Esophagus muscularis mucosa (tissue), 4 donors: ENCODE measurements around the gene PRR23E. TPM values are rescaled to one million over a fixed set of nuclear protein-coding genes. Genes with fewer than 3 reads are reported as not detected.

ENCODE experiments used
- DNase-seq: peaks from one replicate; pipeline ENCODE4 v3.0.0-alpha.2; 2017; ENCODE audit errors: extremely low spot score
- H3K27ac ChIP-seq, 4 donors: fragments of 200-600 bp; sonication (generic); replicated peaks in 1 of 4; 1 replicate in 3 of 4; 2 replicates in 1 of 4; pipeline ENCODE4 v1.5.1; 2016 to 2019; ENCODE audit warnings: mild to moderate bottlenecking in 1 of 4
- H3K27me3 ChIP-seq, 4 donors: fragments of 200-600 bp; sonication (generic); one replicate each; pipeline versions ENCODE4 v1.5.1 to v1.6.0; 2016 to 2019
- H3K36me3 ChIP-seq, 4 donors: fragments of 200-600 bp; sonication (generic); one replicate each; pipeline ENCODE4 v1.5.1; 2016 to 2019
- H3K4me1 ChIP-seq, 4 donors: fragments of 200-600 bp; sonication (generic); one replicate each; pipeline ENCODE4 v1.5.1; 2016 to 2019
- H3K4me3 ChIP-seq, 4 donors: fragments of 200-600 bp; sonication (generic); 1 replicate in 2 of 4; 2 replicates in 2 of 4; pipeline ENCODE4 v1.5.1; 2016 to 2019; ENCODE audit warnings: mild to moderate bottlenecking in 4 of 4, moderate library complexity in 1 of 4
- H3K9me3 ChIP-seq, 4 donors: fragments of 200-600 bp; sonication (generic); 1 replicate in 3 of 4; 2 replicates in 1 of 4; pipeline ENCODE4 v1.5.1; 2016 to 2019
- CTCF ChIP-seq, 3 experiments: fragments of 200-600 bp in 2 of 3; fragments of 450-650 bp in 1 of 3; sonication (generic) in 2 of 3; IDR thresholded peaks; one replicate each; pipeline ENCODE4 v1.5.1; 2017 to 2019; ENCODE audit warnings: antibody characterized with exemption in 3 of 3, mild to moderate bottlenecking in 2 of 3, moderate library complexity in 1 of 3
- EP300 ChIP-seq: sonication (generic); formaldehyde crosslinking; IDR thresholded peaks from one replicate; pipeline ENCODE4 v1.6.1; 2017; ENCODE audit warnings: antibody characterized with exemption
- POLR2A ChIP-seq: fragments of 450-650 bp; IDR thresholded peaks from one replicate; pipeline ENCODE4 v1.6.1; 2017; ENCODE audit warnings: antibody characterized with exemption, moderate library complexity, mild to moderate bottlenecking, low read depth
- POLR2AphosphoS5 ChIP-seq, 2 donors: sonication (generic); formaldehyde crosslinking; IDR thresholded peaks; one replicate each; pipeline ENCODE4 v1.6.1; 2017; ENCODE audit warnings: antibody characterized with exemption in 2 of 2
- WGBS: methylation state at CpG from one replicate; pipeline ENCODE4 v1.1.5; 2018; 5-methylcytosine and 5-hydroxymethylcytosine counted together
- intact Hi-C: fragments of 100-400 bp; cut with DNase I; formaldehyde crosslinking; loops from one replicate; pipeline ENCODE4 v1.15.1; 2023
- total RNA-seq, 4 donors: library from RNA; depleted of rRNA; stranded (reverse); fragments of >200 nt; gene quantifications; one replicate each; pipeline versions ENCODE4 v1.1.0 to v1.2.1, GENCODE V29; 2016

PRR23E gene
- total RNA-seq, 4 donors from 2014 or later = not detected

GRCh38 chr3:127158614-127159229 lies 34.2 kb upstream of the PRR23E start:
- TF ChIP-seq CTCF (IDR thresholded peaks at IDR 0.05) (no peak), EP300 (no peak), POLR2A (no peak), POLR2AphosphoS5 (IDR thresholded peaks at IDR 0.05) (no peak)
- intact Hi-C loops = no loop called here
- Histone ChIP-seq H3K36me3 (no peaks in the 10 kb centered on the region), H3K9me3 (no peaks in the 10 kb centered on the region), H3K4me3 (no peak overlapping the region), H3K27me3 (peaks cover 0 to 59% (median 2%) of the 10 kb centered on the region in 4 donors), H3K4me1 (no peaks in the 10 kb centered on the region), H3K27ac (no peak overlapping the region)
- no peak for DNase-seq
- WGBS = 31% methylated on average over 7 of the region's 10 CpGs

- Histone ChIP-seq H3K36me3 (no peaks in the 10 kb centered on the region), H3K4me1 (no peaks in the 10 kb centered on the region), H3K4me3 (no peak overlapping the region), H3K9me3 (no peaks in the 10 kb centered on the region), H3K27me3 (peaks cover 0 to 65% (median 2%) of the 10 kb centered on the region in 4 donors), H3K27ac (no peak overlapping the region)
- TF ChIP-seq POLR2A = no peak
- TF ChIP-seq CTCF (IDR thresholded peaks at IDR 0.05) = no peak
- TF ChIP-seq POLR2AphosphoS5 (IDR thresholded peaks at IDR 0.05) = no peak
- no peak for TF ChIP-seq EP300
- no peak for DNase-seq
- intact Hi-C loops = no loop called here
- 37% methylated on average over 7 of the region's 7 CpGs for WGBS
Measured at GRCh38 chr3:127159543-127159942, 33.4 kb upstream of the PRR23E start.

- Histone ChIP-seq H3K4me3 (no peak overlapping the region), H3K4me1 (no peaks in the 10 kb centered on the region), H3K27ac (no peak overlapping the region), H3K27me3 (peaks cover 0 to 63% (median 2%) of the 10 kb centered on the region in 4 donors), H3K36me3 (no peaks in the 10 kb centered on the region), H3K9me3 (no peaks in the 10 kb centered on the region)
- intact Hi-C loops = no loop called here
- DNase-seq = no peak
- 92% methylated on average over 2 of the region's 2 CpGs for WGBS
- TF ChIP-seq EP300 = no peak
- no peak for TF ChIP-seq CTCF (IDR thresholded peaks at IDR 0.05)
- no peak for TF ChIP-seq POLR2AphosphoS5 (IDR thresholded peaks at IDR 0.05)
- no peak for TF ChIP-seq POLR2A
Measured at GRCh38 chr3:127161236-127161635, 31.7 kb upstream of the PRR23E start.

- Histone ChIP-seq H3K4me3 (no peak overlapping the region), H3K27ac (no peak overlapping the region), H3K9me3 (no peaks in the 10 kb centered on the region), H3K36me3 (no peaks in the 10 kb centered on the region), H3K27me3 (peaks cover 0 to 56% (median 2%) of the 10 kb centered on the region in 4 donors), H3K4me1 (no peaks in the 10 kb centered on the region)
- DNase-seq = no peak
- WGBS = 92% methylated on average over 2 of the region's 2 CpGs
- TF ChIP-seq EP300 = no peak
- no peak for TF ChIP-seq POLR2AphosphoS5 (IDR thresholded peaks at IDR 0.05)
- no peak for TF ChIP-seq POLR2A
- no peak for TF ChIP-seq CTCF (IDR thresholded peaks at IDR 0.05)
- intact Hi-C loops = no loop called here
Measured at GRCh38 chr3:127161973-127162579, 30.9 kb upstream of the PRR23E start.
